ENCODE data around the gene ADAMTSL4. TPM values are rescaled to one million over a fixed set of nuclear protein-coding genes. Genes with fewer than 3 reads are reported as not detected.

Gene ADAMTSL4
- total and polyA plus RNA-seq, 9 of the 15 experiments (the other 6 are each of a cell fraction or from before 2014, with no cell fraction given): 12.7 to 212 (median 35.6) TPM

- no peak for TF ChIP-seq DDX20 (tag; IDR thresholded peaks at IDR 0.05; ENCODE audit: low read depth)
- TF ChIP-seq, protein P1, sequence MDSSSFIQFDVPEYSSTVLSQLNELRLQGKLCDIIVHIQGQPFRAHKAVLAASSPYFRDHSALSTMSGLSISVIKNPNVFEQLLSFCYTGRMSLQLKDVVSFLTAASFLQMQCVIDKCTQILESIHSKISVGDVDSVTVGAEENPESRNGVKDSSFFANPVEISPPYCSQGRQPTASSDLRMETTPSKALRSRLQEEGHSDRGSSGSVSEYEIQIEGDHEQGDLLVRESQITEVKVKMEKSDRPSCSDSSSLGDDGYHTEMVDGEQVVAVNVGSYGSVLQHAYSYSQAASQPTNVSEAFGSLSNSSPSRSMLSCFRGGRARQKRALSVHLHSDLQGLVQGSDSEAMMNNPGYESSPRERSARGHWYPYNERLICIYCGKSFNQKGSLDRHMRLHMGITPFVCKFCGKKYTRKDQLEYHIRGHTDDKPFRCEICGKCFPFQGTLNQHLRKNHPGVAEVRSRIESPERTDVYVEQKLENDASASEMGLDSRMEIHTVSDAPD (CRISPR knock-in tag; IDR thresholded peaks at IDR 0.05): no peak
Measured at GRCh38 chr1:150551784-150552127, 2.5 kb downstream of the ADAMTSL4 start (continued).

- Histone ChIP-seq H3K27ac (ENCODE audit: extremely low read depth, low read depth, low read length) (peak overlapping the region; percentile 87), H2AFZ (ENCODE audit: low read depth, low read length) (no peak overlapping the region)
- TF ChIP-seq DACH1 (IDR thresholded peaks at IDR 0.05; ENCODE audit: partially characterized antibody) (no peak), ZBTB8A (IDR thresholded peaks at IDR 0.05; ENCODE audit: partially characterized antibody) (no peak), SETDB1 (IDR thresholded peaks at IDR 0.05; ENCODE audit: low read length) (no peak), HMG20B (CRISPR knock-in tag; IDR thresholded peaks at IDR 0.05) (no peak), HSF4 (CRISPR knock-in tag; IDR thresholded peaks at IDR 0.05; ENCODE audit: borderline replicate concordance) (no peak), ZNF280A (IDR thresholded peaks at IDR 0.05; ENCODE audit: low read depth, partially characterized antibody) (no peak), NEUROD1 (IDR thresholded peaks at IDR 0.05; ENCODE audit: borderline replicate concordance, low read depth, low read length, partially characterized antibody) (no peak), HMG20A (CRISPR knock-in tag; conservative IDR thresholded peaks at IDR 0.05) (no peak)
- TF ChIP-seq, protein P2, sequence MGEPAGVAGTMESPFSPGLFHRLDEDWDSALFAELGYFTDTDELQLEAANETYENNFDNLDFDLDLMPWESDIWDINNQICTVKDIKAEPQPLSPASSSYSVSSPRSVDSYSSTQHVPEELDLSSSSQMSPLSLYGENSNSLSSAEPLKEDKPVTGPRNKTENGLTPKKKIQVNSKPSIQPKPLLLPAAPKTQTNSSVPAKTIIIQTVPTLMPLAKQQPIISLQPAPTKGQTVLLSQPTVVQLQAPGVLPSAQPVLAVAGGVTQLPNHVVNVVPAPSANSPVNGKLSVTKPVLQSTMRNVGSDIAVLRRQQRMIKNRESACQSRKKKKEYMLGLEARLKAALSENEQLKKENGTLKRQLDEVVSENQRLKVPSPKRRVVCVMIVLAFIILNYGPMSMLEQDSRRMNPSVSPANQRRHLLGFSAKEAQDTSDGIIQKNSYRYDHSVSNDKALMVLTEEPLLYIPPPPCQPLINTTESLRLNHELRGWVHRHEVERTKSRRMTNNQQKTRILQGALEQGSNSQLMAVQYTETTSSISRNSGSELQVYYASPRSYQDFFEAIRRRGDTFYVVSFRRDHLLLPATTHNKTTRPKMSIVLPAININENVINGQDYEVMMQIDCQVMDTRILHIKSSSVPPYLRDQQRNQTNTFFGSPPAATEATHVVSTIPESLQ (CRISPR knock-in tag; IDR thresholded peaks at IDR 0.05): no peak
Measured at GRCh38 chr1:150552128-150552910, 3.1 kb downstream of the ADAMTSL4 start.

More at GRCh38 chr1:150552128-150552910, 3.1 kb downstream of the ADAMTSL4 start:
- WGBS (ENCODE audit: insufficient coverage, low coverage, missing lambda C conversion rate): 23% methylated on average over 12 of the region's 13 CpGs
- Histone ChIP-seq H3K9ac (ENCODE audit: insufficient read depth in 1 of 2, low read depth in 2 of 2, low read length in 2 of 2) (peak overlapping the region; percentile 95 to 99; a peak in 3 of 4 replicates), H3K36me3 (ENCODE audit: control insufficient read depth, insufficient read depth, low read length) (peaks cover 55% of the 10 kb centered on the region), H3K4me2 (ENCODE audit: insufficient read depth, low read length) (peak overlapping the region; percentile 95), H3K4me3 (peak overlapping the region; percentile 75; the same call in 1 of the 2 replicates), H4K20me1 (replicated peaks; ENCODE audit: control insufficient read depth, insufficient read depth, low read length) (peaks cover 9% of the 10 kb centered on the region), H3K9me1 (ENCODE audit: control insufficient read depth, insufficient read depth, low read length) (no peaks in the 10 kb centered on the region), H3K4me1 (replicated peaks in 1 of 2; ENCODE audit: control insufficient read depth in 2 of 2, insufficient read depth in 2 of 2, low read length in 2 of 2) (peaks cover 28 to 81% of the 10 kb centered on the region in 2 experiments), H3K27me3 (ENCODE audit: control insufficient read depth in 2 of 2, insufficient read depth in 2 of 2, low read length in 2 of 2) (no peaks in the 10 kb centered on the region), H3K79me2 (ENCODE audit: control insufficient read depth, insufficient read depth, low read length) (peaks cover 87% of the 10 kb centered on the region), H3K9me3 (replicated peaks; ENCODE audit: control insufficient read depth, insufficient read depth, low read depth, low read length) (no peaks in the 10 kb centered on the region)
- ChIA-PET POLR2A (interaction anchor here (0.7 to 8.9 kb wide), 10 partner anchors 8 to 664 kb away, joined by 3 to 53 read pairs (median 4); a partner anchor contains a TSS), CTCF (ENCODE audit: low intra/inter-chr PET ratio) (no interaction called here)
- FAIRE-seq (peak; percentile 95), ATAC-seq (peak; percentile 67), DNase-seq (ENCODE audit: extremely low read depth in 1 of 4, low spot score in 3 of 4) (peak; percentile 68 to 93 (median 81))
- intact Hi-C loops (cut with micrococcal nuclease) (loop anchor here (2.0 kb wide), 1 partner anchor 20 kb away; no protein-coding TSS in a partner anchor), in situ Hi-C loops (cut with MboI) (no loop called here)
- BruUV-seq (replicated peaks): no TSS peak

Measured in K562 (cell line).